ENCODE results near the gene LMNTD2. TPM values are rescaled to one million over a fixed set of nuclear protein-coding genes. Genes with fewer than 3 reads are reported as not detected.

Gene LMNTD2
- total and polyA plus RNA-seq, 2 of the 13 experiments (the other 11 are each of a cell fraction or from before 2014, with no cell fraction given), result 1.1 to 3.1 TPM

GRCh38 chr11:575313-575995 lies 14.9 kb upstream of the LMNTD2 start (continued):
- TF ChIP-seq HDAC2 (CRISPR knock-in tag; IDR thresholded peaks at IDR 0.05), result peak; percentile 23; the same call in 1 of the 2 replicates
- TF ChIP-seq ZNF263 (CRISPR knock-in tag; IDR thresholded peaks at IDR 0.05), result peak; percentile 98
- TF ChIP-seq TCF12 (IDR thresholded peaks at IDR 0.05), result no peak
- TF ChIP-seq TCF12 (CRISPR knock-in tag; IDR thresholded peaks at IDR 0.05), result peak; percentile 84
- peak; percentile 47; the same call in 1 of the 2 replicates for TF ChIP-seq KDM2A (CRISPR knock-in tag; IDR thresholded peaks at IDR 0.05; ENCODE audit: borderline replicate concordance, low read depth)
- no peak for TF ChIP-seq PRMT3 (CRISPR knock-in tag; IDR thresholded peaks at IDR 0.05; ENCODE audit: borderline replicate concordance, low read depth)
- 0 out of 2 replicates have a peak, but pooled peaks have one; percentile 33 for TF ChIP-seq ZNF446 (CRISPR knock-in tag; IDR thresholded peaks at IDR 0.05)
- 0 out of 2 replicates have a peak, but pooled peaks have one; percentile 7 for TF ChIP-seq ZNF580 (CRISPR knock-in tag; IDR thresholded peaks at IDR 0.05; ENCODE audit: borderline replicate concordance, low read depth)
- TF ChIP-seq ZNF124 (CRISPR knock-in tag; IDR thresholded peaks at IDR 0.05), result peak; percentile 11; the same call in 1 of the 2 replicates
- TF ChIP-seq ONECUT2 (CRISPR knock-in tag; IDR thresholded peaks at IDR 0.05), result no peak
- peak; percentile 37; the same call in 1 of the 2 replicates for TF ChIP-seq PHF8 (CRISPR knock-in tag; IDR thresholded peaks at IDR 0.05)
- TF ChIP-seq NFE2 (CRISPR knock-in tag; IDR thresholded peaks at IDR 0.05), result no peak
- no peak for TF ChIP-seq IRF1 (CRISPR knock-in tag; IDR thresholded peaks at IDR 0.05; ENCODE audit: low read depth)
- TF ChIP-seq REL (CRISPR knock-in tag; conservative IDR thresholded peaks at IDR 0.05), result no peak
- 0 out of 2 replicates have a peak, but pooled peaks have one; percentile 25 for TF ChIP-seq ISL2 (CRISPR knock-in tag; IDR thresholded peaks at IDR 0.05)
- peak; percentile 54; the same call in 1 of the 2 replicates for TF ChIP-seq ZNF777 (CRISPR knock-in tag; IDR thresholded peaks at IDR 0.05)
- peak; percentile 34; the same call in 1 of the 2 replicates for TF ChIP-seq POLR2AphosphoS5 (IDR thresholded peaks at IDR 0.05; ENCODE audit: low read depth, low read length)
- TF ChIP-seq ZNF614 (CRISPR knock-in tag; IDR thresholded peaks at IDR 0.05; ENCODE audit: borderline replicate concordance), result peak; percentile 18; the same call in 1 of the 2 replicates
- peak; percentile 54; the same call in 1 of the 2 replicates for TF ChIP-seq POGK (CRISPR knock-in tag; conservative IDR thresholded peaks at IDR 0.05)
- no peak for TF ChIP-seq ARID4A (CRISPR knock-in tag; IDR thresholded peaks at IDR 0.05; ENCODE audit: borderline replicate concordance)
- 0 out of 2 replicates have a peak, but pooled peaks have one; percentile 20 for TF ChIP-seq ZNF670 (CRISPR knock-in tag; IDR thresholded peaks at IDR 0.05; ENCODE audit: borderline replicate concordance)
- peak; percentile 60; the same call in 1 of the 2 replicates for TF ChIP-seq ZNF576 (CRISPR knock-in tag; IDR thresholded peaks at IDR 0.05)
- TF ChIP-seq ZZZ3 (CRISPR knock-in tag; IDR thresholded peaks at IDR 0.05; ENCODE audit: borderline replicate concordance), result 0 out of 2 replicates have a peak, but pooled peaks have one; percentile 57

Measured in HepG2 (cell line).